Hippocampal formation (tissue), 2 donors: ENCODE data around the gene PRRT2.

Experiments used
- DNase-seq, 2 donors: peaks; one replicate each; lab custom pipeline; 2025; lab: John Stamatoyannopoulos, UW

The PRRT2 gene

GRCh38 chr16:29862383-29862883 is 50.4 kb downstream of the PRRT2 start:
- peak in 1 of 2 donors; percentile 29 for DNase-seq

GRCh38 chr16:29862884-29863668 is 51.1 kb downstream of the PRRT2 start, which contains the start of gene CDIPT:
Gene CDIPT (minus strand): TSS chr16:29863226. CDS start chr16:29862857, 369 bp downstream.
- peak; percentile 90 to 99 for DNase-seq

- no peak for DNase-seq
Measured at GRCh38 chr16:29863669-29863984, 51.6 kb downstream of the PRRT2 start.

GRCh38 chr16:29864205-29864604 is 52.2 kb downstream of the PRRT2 start:
- DNase-seq: no peak
